ENCODE results near the gene GFI1B. TPM values are rescaled to one million over a fixed set of nuclear protein-coding genes. Genes with fewer than 3 reads are reported as not detected.
A peak's percentile ranks its signal among the peaks of the same experiment; 100 is the strongest.

GFI1B gene
- total RNA-seq, 4 donors from 2014 or later: not detected

DNA sequence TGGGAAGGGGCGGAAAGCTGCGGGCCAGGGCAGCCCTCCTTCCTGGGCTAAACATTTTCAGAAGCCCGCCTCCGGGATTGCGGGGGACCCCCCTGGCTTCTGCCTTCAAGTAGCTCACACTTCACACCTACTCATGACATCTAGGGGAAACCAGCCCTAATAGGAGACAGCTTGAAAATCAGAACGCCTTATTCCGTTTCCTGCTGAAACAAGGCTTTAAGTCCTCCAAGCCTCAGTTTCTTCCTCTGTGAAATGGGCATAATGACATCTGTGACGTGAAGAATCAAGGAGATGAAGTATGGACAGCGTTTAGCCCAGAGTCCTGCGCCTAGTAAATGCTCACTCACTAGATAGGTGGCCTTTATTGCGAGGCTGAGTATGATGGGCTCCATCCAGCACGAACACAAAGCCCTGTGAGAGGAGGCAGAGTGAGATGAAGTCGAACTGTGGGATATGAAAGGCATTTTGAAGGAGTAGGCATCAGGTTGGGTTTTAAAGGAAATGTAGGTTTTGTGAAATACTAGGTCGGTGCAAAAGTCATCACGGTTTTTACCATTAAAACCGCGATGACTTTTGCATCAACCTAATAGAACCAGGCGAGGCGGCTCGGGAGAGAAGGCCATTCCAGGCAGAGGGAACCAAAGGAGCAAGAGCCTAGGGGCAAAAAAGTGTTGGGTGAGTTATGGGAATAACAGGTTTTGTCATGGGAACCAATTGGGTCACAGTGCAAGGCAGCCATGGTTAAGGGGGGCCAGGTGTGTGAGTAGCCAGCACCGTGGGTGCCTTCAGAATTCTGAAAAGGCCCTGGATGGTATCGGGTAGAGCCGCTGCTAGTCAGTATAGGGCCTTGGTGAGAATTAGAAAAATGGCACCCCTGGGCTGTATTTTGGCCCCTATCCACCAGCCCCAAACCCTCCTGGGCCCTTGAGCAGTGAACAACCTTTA, 33.0 kb upstream of the GFI1B start:
- H3K4me1 ChIP-seq: peaks cover 30 to 39% of the 10 kb centered on the region in 2 donors
- TF ChIP-seq POLR2A (IDR thresholded peaks at IDR 0.05): no peak
- TF ChIP-seq, protein P1, sequence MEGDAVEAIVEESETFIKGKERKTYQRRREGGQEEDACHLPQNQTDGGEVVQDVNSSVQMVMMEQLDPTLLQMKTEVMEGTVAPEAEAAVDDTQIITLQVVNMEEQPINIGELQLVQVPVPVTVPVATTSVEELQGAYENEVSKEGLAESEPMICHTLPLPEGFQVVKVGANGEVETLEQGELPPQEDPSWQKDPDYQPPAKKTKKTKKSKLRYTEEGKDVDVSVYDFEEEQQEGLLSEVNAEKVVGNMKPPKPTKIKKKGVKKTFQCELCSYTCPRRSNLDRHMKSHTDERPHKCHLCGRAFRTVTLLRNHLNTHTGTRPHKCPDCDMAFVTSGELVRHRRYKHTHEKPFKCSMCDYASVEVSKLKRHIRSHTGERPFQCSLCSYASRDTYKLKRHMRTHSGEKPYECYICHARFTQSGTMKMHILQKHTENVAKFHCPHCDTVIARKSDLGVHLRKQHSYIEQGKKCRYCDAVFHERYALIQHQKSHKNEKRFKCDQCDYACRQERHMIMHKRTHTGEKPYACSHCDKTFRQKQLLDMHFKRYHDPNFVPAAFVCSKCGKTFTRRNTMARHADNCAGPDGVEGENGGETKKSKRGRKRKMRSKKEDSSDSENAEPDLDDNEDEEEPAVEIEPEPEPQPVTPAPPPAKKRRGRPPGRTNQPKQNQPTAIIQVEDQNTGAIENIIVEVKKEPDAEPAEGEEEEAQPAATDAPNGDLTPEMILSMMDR (IDR thresholded peaks at IDR 0.05 in 4 of 5, conservative IDR thresholded peaks at IDR 0.05 in 1 of 5): no peak
- intact Hi-C loops (cut with DNase I; ENCODE audit: low total_unique reads): no loop called here

DNA sequence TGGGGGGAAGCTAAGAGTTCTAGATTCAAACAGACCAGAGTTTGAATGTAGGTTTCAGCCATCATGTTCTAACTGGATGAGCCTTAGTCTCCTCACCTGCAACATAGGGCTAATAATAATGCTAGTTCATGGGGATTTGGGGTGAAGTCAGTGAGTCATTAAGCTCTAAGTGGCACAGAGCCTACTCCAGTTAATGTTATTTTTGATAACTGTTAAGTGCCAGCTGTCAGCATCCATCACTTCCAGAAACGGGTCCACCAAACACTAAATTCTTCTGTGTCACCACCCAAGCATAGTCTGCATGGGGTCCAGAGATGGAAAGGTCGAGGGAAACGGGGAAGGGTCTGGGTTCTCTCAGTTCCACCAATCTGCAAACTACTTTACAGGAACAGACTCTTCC, 32.3 kb upstream of the GFI1B start:
- H3K9me3 ChIP-seq: no peaks in the 10 kb centered on the region
- peaks cover 30 to 34% of the 10 kb centered on the region in 2 donors for H3K4me1 ChIP-seq
- intact Hi-C loops (cut with DNase I; ENCODE audit: low total_unique reads) (no loop called here), in situ Hi-C loops (cut with MboI; ENCODE audit: low sequenced_read_pairs in 4 of 4) (no loop called here)
- no peaks in the 10 kb centered on the region for H3K27me3 ChIP-seq
- TF ChIP-seq, protein P1 (IDR thresholded peaks at IDR 0.05 in 4 of 5, conservative IDR thresholded peaks at IDR 0.05 in 1 of 5): no peak
- no peak for TF ChIP-seq POLR2A (IDR thresholded peaks at IDR 0.05)
- H3K4me3 ChIP-seq: no peak overlapping the region
- H3K36me3 ChIP-seq: no peaks in the 10 kb centered on the region
- H3K27ac ChIP-seq: no peak overlapping the region
- ATAC-seq (no peak), DNase-seq (no peak)

More for the DNA sequence above, 33.0 kb upstream of the GFI1B start:
- Histone ChIP-seq H3K4me3 (peak overlapping the region; percentile 87 to 100 (median 94)), H3K27me3 (no peaks in the 10 kb centered on the region), H3K27ac (peak overlapping the region; percentile 94 to 99 (median 98)), H3K36me3 (no peaks in the 10 kb centered on the region), H3K9me3 (no peaks in the 10 kb centered on the region)
- in situ Hi-C loops (cut with MboI; ENCODE audit: low sequenced_read_pairs in 4 of 4): no loop called here
- ATAC-seq: peak in 1 of 2 donors; percentile 38
- no peak for DNase-seq

DNA sequence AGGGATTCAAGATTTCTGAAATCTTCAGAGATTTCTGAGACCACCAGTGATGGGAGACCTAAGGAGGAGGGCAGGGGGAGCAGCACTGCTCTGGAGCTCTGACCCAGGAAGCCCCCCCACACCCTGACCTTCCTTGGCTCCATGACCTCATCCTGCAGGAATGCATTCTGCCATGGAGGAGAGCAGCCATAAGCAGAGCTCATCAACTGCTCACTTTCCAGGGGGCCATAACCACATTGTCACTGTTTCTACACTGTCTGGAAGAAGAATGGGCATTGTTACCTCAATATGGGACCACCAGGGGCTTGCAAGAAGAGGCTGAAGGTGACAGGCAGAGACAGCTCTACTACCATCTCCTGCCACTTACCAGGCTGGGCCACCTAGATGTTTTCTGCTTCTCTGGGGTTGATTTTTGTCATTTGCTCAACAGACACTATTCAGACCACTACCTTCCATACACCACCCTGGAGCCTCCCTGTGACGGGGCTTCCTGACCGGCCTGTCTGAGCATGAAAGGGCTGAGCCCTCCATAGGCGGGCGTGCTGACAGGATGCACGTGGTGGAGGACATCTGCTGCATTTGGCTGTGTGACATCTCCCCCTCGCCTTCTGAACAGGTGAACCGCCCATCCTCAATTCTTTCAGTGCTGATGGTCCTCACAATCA, 31.7 kb upstream of the GFI1B start:
- DNase-seq (no peak), ATAC-seq (no peak)
- TF ChIP-seq POLR2A (IDR thresholded peaks at IDR 0.05): no peak
- TF ChIP-seq, protein P1 (IDR thresholded peaks at IDR 0.05 in 4 of 5, conservative IDR thresholded peaks at IDR 0.05 in 1 of 5): no peak
- in situ Hi-C loops (cut with MboI; ENCODE audit: low sequenced_read_pairs in 4 of 4): no loop called here
- Histone ChIP-seq H3K4me3 (no peak overlapping the region), H3K27ac (no peak overlapping the region), H3K9me3 (no peaks in the 10 kb centered on the region), H3K27me3 (no peaks in the 10 kb centered on the region), H3K4me1 (peaks cover 25 to 28% of the 10 kb centered on the region in 2 donors), H3K36me3 (no peaks in the 10 kb centered on the region)
- intact Hi-C loops (cut with DNase I; ENCODE audit: low total_unique reads): no loop called here

DNA sequence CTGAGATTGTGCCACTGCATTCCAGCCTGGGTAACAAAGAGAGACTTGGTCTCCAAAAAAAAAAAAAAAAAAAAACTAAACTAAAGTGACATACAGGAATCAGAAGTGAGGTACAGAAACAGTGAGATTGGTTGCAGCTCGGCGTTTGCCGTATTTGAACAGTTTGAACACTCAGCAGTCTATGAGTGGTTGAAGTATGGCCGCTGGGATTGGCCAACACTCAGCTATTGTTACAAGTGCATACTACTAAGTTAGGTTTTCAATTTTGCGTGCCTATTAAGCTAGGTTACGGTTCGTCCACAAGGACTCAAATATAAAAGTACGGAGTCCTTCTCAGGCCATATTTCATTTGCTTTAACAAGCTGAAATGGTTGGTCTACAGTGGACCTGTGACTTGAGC, 30.7 kb upstream of the GFI1B start:
- Histone ChIP-seq H3K9me3 (no peaks in the 10 kb centered on the region), H3K4me1 (peaks cover 15 to 18% of the 10 kb centered on the region in 2 donors), H3K27ac (no peak overlapping the region), H3K4me3 (no peak overlapping the region), H3K27me3 (no peaks in the 10 kb centered on the region), H3K36me3 (no peaks in the 10 kb centered on the region)
- ATAC-seq (no peak), DNase-seq (no peak)
- intact Hi-C loops (cut with DNase I; ENCODE audit: low total_unique reads): no loop called here
- in situ Hi-C loops (cut with MboI; ENCODE audit: low sequenced_read_pairs in 4 of 4): no loop called here
- TF ChIP-seq POLR2A (IDR thresholded peaks at IDR 0.05): no peak
- TF ChIP-seq, protein P1 (IDR thresholded peaks at IDR 0.05 in 4 of 5, conservative IDR thresholded peaks at IDR 0.05 in 1 of 5): no peak
